GM12872 (cell line): Measurements from ENCODE around the gene SELENBP1.

Experiments
- TF ChIP-seq, protein P1 (sequence below): IDR thresholded peaks from 3 replicates; pipeline ENCODE4 v1.5.1; 2011; ENCODE audit warnings: low read depth, mild to moderate bottlenecking, low read length, moderate library complexity; ENCODE audit not compliant: insufficient read depth

Gene SELENBP1

DNA sequence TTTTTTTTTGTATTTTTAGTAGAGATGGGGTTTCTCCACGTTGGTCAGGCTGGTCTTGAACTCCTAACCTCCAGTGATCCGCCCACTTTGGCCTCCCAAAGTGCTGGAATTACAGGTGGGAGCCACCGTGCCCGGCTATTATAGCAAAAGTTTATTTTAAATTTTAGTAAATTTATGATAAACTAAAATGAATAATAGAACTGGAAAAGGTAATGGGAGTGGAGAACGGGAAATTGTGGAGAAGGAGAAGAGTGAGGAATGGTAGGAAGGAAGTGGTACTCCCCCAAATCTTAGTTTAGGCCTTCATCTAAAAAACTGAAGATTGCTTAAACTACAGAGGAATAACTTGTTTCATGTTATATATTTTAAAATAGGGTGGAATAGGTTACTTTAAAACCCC, 37.7 kb downstream of the SELENBP1 start:
- TF ChIP-seq, protein P1, sequence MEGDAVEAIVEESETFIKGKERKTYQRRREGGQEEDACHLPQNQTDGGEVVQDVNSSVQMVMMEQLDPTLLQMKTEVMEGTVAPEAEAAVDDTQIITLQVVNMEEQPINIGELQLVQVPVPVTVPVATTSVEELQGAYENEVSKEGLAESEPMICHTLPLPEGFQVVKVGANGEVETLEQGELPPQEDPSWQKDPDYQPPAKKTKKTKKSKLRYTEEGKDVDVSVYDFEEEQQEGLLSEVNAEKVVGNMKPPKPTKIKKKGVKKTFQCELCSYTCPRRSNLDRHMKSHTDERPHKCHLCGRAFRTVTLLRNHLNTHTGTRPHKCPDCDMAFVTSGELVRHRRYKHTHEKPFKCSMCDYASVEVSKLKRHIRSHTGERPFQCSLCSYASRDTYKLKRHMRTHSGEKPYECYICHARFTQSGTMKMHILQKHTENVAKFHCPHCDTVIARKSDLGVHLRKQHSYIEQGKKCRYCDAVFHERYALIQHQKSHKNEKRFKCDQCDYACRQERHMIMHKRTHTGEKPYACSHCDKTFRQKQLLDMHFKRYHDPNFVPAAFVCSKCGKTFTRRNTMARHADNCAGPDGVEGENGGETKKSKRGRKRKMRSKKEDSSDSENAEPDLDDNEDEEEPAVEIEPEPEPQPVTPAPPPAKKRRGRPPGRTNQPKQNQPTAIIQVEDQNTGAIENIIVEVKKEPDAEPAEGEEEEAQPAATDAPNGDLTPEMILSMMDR: no peak

GRCh38 chr1:151327903-151328674, 44.4 kb downstream of the SELENBP1 start:
- TF ChIP-seq, protein P1: no peak

DNA sequence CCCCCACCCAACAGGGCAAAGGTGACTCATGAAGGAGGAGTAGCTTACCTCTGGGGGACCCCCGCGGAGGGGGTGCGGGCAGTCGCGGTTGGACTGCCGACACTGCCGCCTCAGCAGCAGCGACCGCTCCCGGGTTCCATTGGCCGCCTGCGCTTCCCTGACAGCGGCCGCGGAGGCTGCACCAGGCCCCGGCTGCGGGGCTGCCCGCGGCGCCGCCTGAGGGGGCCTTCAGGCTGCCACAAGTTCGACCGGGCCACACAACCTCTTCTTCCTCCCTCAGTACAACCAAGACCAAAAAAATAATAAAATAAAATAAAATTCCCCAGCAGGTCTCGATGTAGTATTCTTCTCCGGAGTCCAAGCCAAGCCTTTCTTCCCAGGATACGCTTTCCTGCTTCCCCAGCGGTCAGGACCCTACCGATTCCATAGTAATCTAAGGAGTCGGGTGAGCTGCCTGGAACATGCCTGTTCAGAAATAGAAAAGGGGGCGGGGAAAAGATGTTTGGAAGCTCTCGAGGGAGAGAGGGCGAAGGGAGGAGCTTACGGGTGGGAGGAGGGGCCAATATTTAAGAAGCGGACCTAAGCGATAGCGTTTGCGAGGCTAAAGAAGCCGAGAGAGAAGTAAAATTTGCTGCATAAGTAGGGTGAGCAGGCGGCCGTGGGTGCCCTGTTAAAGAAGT, 45.1 kb downstream of the SELENBP1 start, which contains the start of gene PI4KB:
TSS of gene PI4KB (minus strand) at position 194 of the 680 bp plus-strand sequence. CDS start 10,935 bp downstream, outside the sequence.
- TF ChIP-seq, protein P1: no peak

GRCh38 chr1:151326619-151327222, 45.8 kb downstream of the SELENBP1 start:
- TF ChIP-seq, protein P1: no peak

- TF ChIP-seq, protein P1: 0 out of 3 replicates have a peak, but pooled peaks have one; percentile 2
Measured at GRCh38 chr1:151325646-151326429, 46.7 kb downstream of the SELENBP1 start.

DNA sequence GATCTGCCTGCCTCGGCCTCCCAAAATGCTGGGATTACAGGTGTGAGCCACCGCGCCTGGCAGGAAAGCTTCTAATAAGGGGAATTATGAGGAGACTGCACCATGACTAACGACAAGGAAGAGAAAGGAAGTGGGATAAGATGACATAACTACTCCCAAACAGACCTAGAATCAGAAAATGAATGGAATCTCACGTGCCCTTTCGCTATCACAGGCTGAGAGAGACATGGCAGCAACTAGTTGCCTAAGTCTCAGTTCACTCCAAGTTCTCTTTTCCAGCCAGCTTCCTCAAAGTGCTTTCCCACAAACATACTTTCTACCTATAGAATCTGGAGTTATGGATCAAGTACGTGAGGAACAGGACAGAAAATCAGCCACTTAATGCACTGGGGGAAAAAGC, 47.3 kb downstream of the SELENBP1 start:
- TF ChIP-seq, protein P1: no peak

DNA sequence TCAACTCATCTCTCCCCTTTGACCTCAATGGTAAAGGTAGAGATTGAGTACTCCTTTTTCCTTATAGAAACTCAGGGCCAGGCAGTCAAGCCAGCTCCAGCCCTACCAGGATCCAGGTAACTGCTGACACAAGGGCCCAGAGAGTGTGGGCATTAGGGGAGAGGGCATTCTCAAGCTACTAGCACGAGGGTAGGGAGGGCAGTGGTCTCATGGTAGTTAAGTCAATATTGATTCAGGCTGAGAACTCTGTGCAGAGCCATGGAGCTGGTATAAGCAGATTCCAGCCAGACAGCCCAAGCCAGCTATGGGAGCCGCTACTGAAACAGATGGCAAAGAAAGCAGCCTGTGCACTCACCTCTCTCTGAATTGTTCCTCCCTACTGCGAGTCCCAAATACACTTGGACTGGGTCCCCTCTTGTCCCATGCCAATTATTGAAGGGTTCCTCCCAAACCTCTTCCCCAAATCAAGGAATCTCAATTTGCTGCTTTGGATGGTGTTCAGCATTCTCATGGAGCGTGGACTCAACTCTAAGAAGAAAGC, 48.0 kb downstream of the SELENBP1 start:
- TF ChIP-seq, protein P1: no peak
